Parietal lobe (tissue), 2 donors: ENCODE data around the gene GPN1. TPM values are rescaled to one million over a fixed set of nuclear protein-coding genes. Genes with fewer than 3 reads are reported as not detected.

Source experiments
- small RNA-seq: library from RNA; depleted of rRNA; stranded (forward); fragments of <200 nt; gene quantifications from one replicate; pipeline ENCODE3, GENCODE V24; 2014; ENCODE audit warnings: low replicate concordance
- total RNA-seq: library from RNA; depleted of rRNA; stranded (reverse); fragments of >200 nt; gene quantifications from one replicate; pipeline ENCODE4 v1.2.3, GENCODE V29; 2014

Gene GPN1
- 31.6 TPM for total RNA-seq

GRCh38 chr2:27628767-27629709 lies at the start of gene GPN1, which contains the start of gene CCDC121:
GPN1 (plus strand) TSS chr2:27629050; CDS start chr2:27629059, 9 bp downstream.
CCDC121 (minus strand) TSS chr2:27629012; CDS start chr2:27627799, 1,213 bp downstream.

GRCh38 chr2:27582695-27583389 lies 46.0 kb upstream of the GPN1 start, which contains the start of gene ZNF512:
ZNF512 (plus strand) TSS chr2:27583042; CDS start chr2:27583113, 71 bp downstream.

GRCh38 chr2:27663285-27664153 lies 34.7 kb downstream of the GPN1 start, which contains the start of the genes SLC4A1AP and SUPT7L:
SLC4A1AP (plus strand) TSS chr2:27663889; CDS start chr2:27663915, 26 bp downstream.
SUPT7L (minus strand) TSS chr2:27663614; CDS start chr2:27662192, 1,422 bp downstream.

Small RNA genes within 50 kb of the gene (small RNA-seq; reads per million reads assigned to genes)
- not detected for gene RF00340

Other genes with a start within 250 kb of the GPN1 start
- gene ZNF513, start 248.3 kb upstream of the GPN1 start, total RNA-seq: 12.8 TPM
- gene PPM1G, start 219.5 kb upstream of the GPN1 start, total RNA-seq: 63.2 TPM
- 82.9 TPM for gene NRBP1, start 200.4 kb upstream of the GPN1 start, total RNA-seq
- gene KRTCAP3, start 186.7 kb upstream of the GPN1 start, total RNA-seq: not detected
- 70.7 TPM for gene IFT172, start 139.3 kb upstream of the GPN1 start, total RNA-seq
- gene FNDC4, start 133.8 kb upstream of the GPN1 start, total RNA-seq: 43.2 TPM
- gene GCKR, start 132.2 kb upstream of the GPN1 start, total RNA-seq: 1.3 TPM
- 69.8 TPM for gene ZNF512, start 46.0 kb upstream of the GPN1 start, total RNA-seq
- gene CCDC121, start within 50 bp of the GPN1 start, total RNA-seq: 4.1 TPM
- 46.0 TPM for gene SUPT7L, start 34.6 kb downstream of the GPN1 start, total RNA-seq
- gene SLC4A1AP, start 34.8 kb downstream of the GPN1 start, total RNA-seq: 36.6 TPM
- 54.5 TPM for gene MRPL33, start 142.7 kb downstream of the GPN1 start, total RNA-seq